HEK293 (cell line): ENCODE measurements around the gene LDLRAP1.
A peak's percentile ranks its signal among the peaks of the same experiment; 100 is the strongest.

Source experiments
- GLIS1 ChIP-seq: fragments of 450-650 bp; formaldehyde crosslinking; IDR thresholded peaks from 2 replicates; pipeline ENCODE4 v1.5.1; 2016; ENCODE audit warnings: missing biosample characterization, missing genetic modification characterization
- KLF9 ChIP-seq: fragments of 450-650 bp; formaldehyde crosslinking; IDR thresholded peaks from 2 replicates; pipeline ENCODE4 v1.5.1; 2016; ENCODE audit warnings: missing biosample characterization, missing genetic modification characterization, low read depth
- MYNN ChIP-seq: fragments of 450-650 bp; formaldehyde crosslinking; IDR thresholded peaks from 2 replicates; pipeline ENCODE4 v1.5.1; 2016; ENCODE audit warnings: missing biosample characterization, missing genetic modification characterization, borderline replicate concordance
- PRDM10 ChIP-seq: fragments of 450-650 bp; formaldehyde crosslinking; IDR thresholded peaks from 2 replicates; pipeline ENCODE4 v1.5.1; 2016; ENCODE audit warnings: missing biosample characterization, missing genetic modification characterization
- ZFP37 ChIP-seq: fragments of 450-650 bp; formaldehyde crosslinking; IDR thresholded peaks from 2 replicates; pipeline ENCODE4 v1.5.1; 2016; ENCODE audit warnings: missing biosample characterization, missing genetic modification characterization
- ZNF10 ChIP-seq: fragments of 450-650 bp; formaldehyde crosslinking; IDR thresholded peaks from 2 replicates; pipeline ENCODE4 v1.5.1; 2017; ENCODE audit warnings: missing biosample characterization, missing genetic modification characterization
- ZNF132 ChIP-seq: fragments of 450-650 bp; formaldehyde crosslinking; IDR thresholded peaks from 2 replicates; pipeline ENCODE4 v1.5.1; 2017; ENCODE audit warnings: missing biosample characterization, missing genetic modification characterization, borderline replicate concordance
- ZNF140 ChIP-seq: fragments of 450-650 bp; formaldehyde crosslinking; IDR thresholded peaks from 2 replicates; pipeline ENCODE4 v1.5.1; 2016; ENCODE audit warnings: missing biosample characterization, missing genetic modification characterization
- ZNF157 ChIP-seq: fragments of 450-650 bp; formaldehyde crosslinking; IDR thresholded peaks from 2 replicates; pipeline ENCODE4 v1.5.1; 2016; ENCODE audit warnings: missing biosample characterization, missing genetic modification characterization
- ZNF175 ChIP-seq: fragments of 450-650 bp; formaldehyde crosslinking; IDR thresholded peaks from 2 replicates; pipeline ENCODE4 v1.5.1; 2016; ENCODE audit warnings: missing biosample characterization, missing genetic modification characterization
- ZNF24 ChIP-seq: fragments of 450-650 bp; formaldehyde crosslinking; IDR thresholded peaks from 2 replicates; pipeline ENCODE4 v1.5.1; 2016; ENCODE audit warnings: missing biosample characterization, missing genetic modification characterization
- ZNF324 ChIP-seq: fragments of 450-650 bp; formaldehyde crosslinking; IDR thresholded peaks from 2 replicates; pipeline ENCODE4 v1.5.1; 2016; ENCODE audit warnings: missing biosample characterization, missing genetic modification characterization
- ZNF362 ChIP-seq: fragments of 450-650 bp; formaldehyde crosslinking; IDR thresholded peaks from 2 replicates; pipeline ENCODE4 v1.5.1; 2016; ENCODE audit warnings: missing biosample characterization, missing genetic modification characterization
- ZNF394 ChIP-seq: fragments of 450-650 bp; formaldehyde crosslinking; IDR thresholded peaks from 2 replicates; pipeline ENCODE4 v1.5.1; 2016; ENCODE audit warnings: missing biosample characterization, missing genetic modification characterization, mild to moderate bottlenecking, moderate library complexity, borderline replicate concordance
- ZNF433 ChIP-seq: fragments of 450-650 bp; formaldehyde crosslinking; IDR thresholded peaks from 2 replicates; pipeline ENCODE4 v1.5.1; 2016; ENCODE audit warnings: missing biosample characterization, missing genetic modification characterization, low read depth
- ZNF596 ChIP-seq: fragments of 450-650 bp; IDR thresholded peaks from 2 replicates; pipeline ENCODE4 v1.5.0; 2018; ENCODE audit warnings: missing biosample characterization, mild to moderate bottlenecking, missing genetic modification characterization, moderate library complexity
- ZNF624 ChIP-seq: fragments of 450-650 bp; formaldehyde crosslinking; IDR thresholded peaks from 2 replicates; pipeline ENCODE4 v1.5.1; 2017; ENCODE audit warnings: missing biosample characterization, missing genetic modification characterization
- ZNF660 ChIP-seq: fragments of 450-650 bp; IDR thresholded peaks from 2 replicates; pipeline ENCODE4 v1.5.1; 2018; ENCODE audit warnings: missing biosample characterization, mild to moderate bottlenecking, missing genetic modification characterization
- ZNF837 ChIP-seq: fragments of 450-650 bp; formaldehyde crosslinking; IDR thresholded peaks from 2 replicates; pipeline ENCODE4 v1.5.1; 2016; ENCODE audit warnings: missing biosample characterization, missing genetic modification characterization
- ZSCAN16 ChIP-seq: fragments of 450-650 bp; formaldehyde crosslinking; IDR thresholded peaks from 2 replicates; pipeline ENCODE4 v1.5.1; 2016; ENCODE audit warnings: missing biosample characterization, missing genetic modification characterization
- ZSCAN30 ChIP-seq: fragments of 450-650 bp; IDR thresholded peaks from 2 replicates; pipeline ENCODE4 v1.5.1; 2018; ENCODE audit warnings: missing biosample characterization, mild to moderate bottlenecking, missing genetic modification characterization, moderate library complexity
- TF ChIP-seq, protein P1 (sequence below): fragments of 450-650 bp; formaldehyde crosslinking; conservative IDR thresholded peaks from 2 replicates; pipeline ENCODE4 v1.5.1; 2016; ENCODE audit warnings: low read depth, missing biosample characterization, missing genetic modification characterization
- TF ChIP-seq, protein P2 (sequence below): fragments of 450-650 bp; IDR thresholded peaks from 2 replicates; pipeline ENCODE4 v1.5.1; 2018; ENCODE audit warnings: missing biosample characterization, mild to moderate bottlenecking, missing genetic modification characterization
- TF ChIP-seq, protein P3 (sequence below): fragments of 450-650 bp; formaldehyde crosslinking; conservative IDR thresholded peaks from 2 replicates; pipeline ENCODE4 v1.5.1; 2016; ENCODE audit warnings: low read depth, missing biosample characterization, missing genetic modification characterization

Gene LDLRAP1

DNA sequence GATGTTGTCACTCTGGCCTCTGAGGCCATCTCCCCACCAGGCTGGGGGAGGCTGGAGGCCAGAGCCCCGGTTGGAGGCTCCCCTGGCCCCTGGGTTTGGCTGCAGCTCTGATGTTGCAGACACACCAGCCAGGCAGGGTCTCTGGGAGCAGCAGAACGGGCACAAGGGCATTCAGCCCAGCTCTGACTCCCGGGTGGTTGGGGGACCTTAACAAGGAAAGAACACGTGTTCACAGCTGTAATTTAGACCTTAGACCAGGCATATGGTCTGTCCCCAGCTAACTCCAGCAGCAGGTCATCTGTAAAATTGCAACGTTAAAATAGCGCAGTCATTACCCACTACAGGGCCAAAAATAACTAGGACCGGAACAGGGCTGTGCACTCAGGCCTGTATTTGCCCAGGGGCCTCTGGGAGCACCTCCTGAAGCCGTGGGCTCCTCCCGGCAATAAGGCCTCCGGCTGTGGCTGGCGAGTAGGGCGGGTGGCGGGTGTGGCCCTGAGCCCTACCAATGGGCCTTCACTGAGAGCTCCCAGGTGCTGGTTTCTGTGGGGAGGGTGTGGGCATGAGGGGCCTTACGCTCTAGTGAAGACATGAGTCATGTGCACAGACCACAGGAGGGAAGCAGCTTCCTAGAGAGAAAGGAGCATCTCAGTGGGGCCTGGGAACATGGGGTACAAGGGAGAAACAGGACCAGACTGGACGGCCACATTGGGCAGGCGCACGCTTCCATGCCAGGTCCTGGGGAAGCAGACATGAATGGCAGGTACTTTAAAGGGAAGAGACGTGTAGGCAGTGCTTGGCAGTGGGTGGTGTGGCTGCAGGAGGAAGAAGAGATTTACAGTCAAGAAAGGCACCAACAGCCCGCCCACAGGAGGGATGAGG, 6.1 kb downstream of the LDLRAP1 start (continued):
- no peak for TF ChIP-seq ZSCAN30 (tag by site-specific recombination)
- TF ChIP-seq ZNF660 (tag by site-specific recombination), result no peak
- TF ChIP-seq GLIS1 (tag by site-specific recombination), result peak; percentile 57
- no peak for TF ChIP-seq ZNF433
- no peak for TF ChIP-seq ZNF624
- TF ChIP-seq ZNF132 (tag by site-specific recombination), result no peak
- 0 out of 2 replicates have a peak, but pooled peaks have one; percentile 39 for TF ChIP-seq ZNF324 (tag by site-specific recombination)
- TF ChIP-seq ZFP37 (tag by site-specific recombination), result 0 out of 2 replicates have a peak, but pooled peaks have one; percentile 50
- peak; percentile 63; the same call in 1 of the 2 replicates for TF ChIP-seq ZNF394 (tag by site-specific recombination)
- no peak for TF ChIP-seq ZNF362 (tag by site-specific recombination)
- TF ChIP-seq MYNN (tag by site-specific recombination), result no peak
- TF ChIP-seq PRDM10 (tag by site-specific recombination), result peak; percentile 70
- TF ChIP-seq, protein P1, sequence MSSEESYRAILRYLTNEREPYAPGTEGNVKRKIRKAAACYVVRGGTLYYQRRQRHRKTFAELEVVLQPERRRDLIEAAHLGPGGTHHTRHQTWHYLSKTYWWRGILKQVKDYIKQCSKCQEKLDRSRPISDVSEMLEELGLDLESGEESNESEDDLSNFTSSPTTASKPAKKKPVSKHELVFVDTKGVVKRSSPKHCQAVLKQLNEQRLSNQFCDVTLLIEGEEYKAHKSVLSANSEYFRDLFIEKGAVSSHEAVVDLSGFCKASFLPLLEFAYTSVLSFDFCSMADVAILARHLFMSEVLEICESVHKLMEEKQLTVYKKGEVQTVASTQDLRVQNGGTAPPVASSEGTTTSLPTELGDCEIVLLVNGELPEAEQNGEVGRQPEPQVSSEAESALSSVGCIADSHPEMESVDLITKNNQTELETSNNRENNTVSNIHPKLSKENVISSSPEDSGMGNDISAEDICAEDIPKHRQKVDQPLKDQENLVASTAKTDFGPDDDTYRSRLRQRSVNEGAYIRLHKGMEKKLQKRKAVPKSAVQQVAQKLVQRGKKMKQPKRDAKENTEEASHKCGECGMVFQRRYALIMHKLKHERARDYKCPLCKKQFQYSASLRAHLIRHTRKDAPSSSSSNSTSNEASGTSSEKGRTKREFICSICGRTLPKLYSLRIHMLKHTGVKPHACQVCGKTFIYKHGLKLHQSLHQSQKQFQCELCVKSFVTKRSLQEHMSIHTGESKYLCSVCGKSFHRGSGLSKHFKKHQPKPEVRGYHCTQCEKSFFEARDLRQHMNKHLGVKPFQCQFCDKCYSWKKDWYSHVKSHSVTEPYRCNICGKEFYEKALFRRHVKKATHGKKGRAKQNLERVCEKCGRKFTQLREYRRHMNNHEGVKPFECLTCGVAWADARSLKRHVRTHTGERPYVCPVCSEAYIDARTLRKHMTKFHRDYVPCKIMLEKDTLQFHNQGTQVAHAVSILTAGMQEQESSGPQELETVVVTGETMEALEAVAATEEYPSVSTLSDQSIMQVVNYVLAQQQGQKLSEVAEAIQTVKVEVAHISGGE, result no peak
- no peak for TF ChIP-seq ZNF157 (tag by site-specific recombination)
- TF ChIP-seq KLF9 (tag by site-specific recombination), result peak; percentile 55
- 0 out of 2 replicates have a peak, but pooled peaks have one; percentile 26 for TF ChIP-seq ZNF10 (tag by site-specific recombination)
- TF ChIP-seq, protein P2, sequence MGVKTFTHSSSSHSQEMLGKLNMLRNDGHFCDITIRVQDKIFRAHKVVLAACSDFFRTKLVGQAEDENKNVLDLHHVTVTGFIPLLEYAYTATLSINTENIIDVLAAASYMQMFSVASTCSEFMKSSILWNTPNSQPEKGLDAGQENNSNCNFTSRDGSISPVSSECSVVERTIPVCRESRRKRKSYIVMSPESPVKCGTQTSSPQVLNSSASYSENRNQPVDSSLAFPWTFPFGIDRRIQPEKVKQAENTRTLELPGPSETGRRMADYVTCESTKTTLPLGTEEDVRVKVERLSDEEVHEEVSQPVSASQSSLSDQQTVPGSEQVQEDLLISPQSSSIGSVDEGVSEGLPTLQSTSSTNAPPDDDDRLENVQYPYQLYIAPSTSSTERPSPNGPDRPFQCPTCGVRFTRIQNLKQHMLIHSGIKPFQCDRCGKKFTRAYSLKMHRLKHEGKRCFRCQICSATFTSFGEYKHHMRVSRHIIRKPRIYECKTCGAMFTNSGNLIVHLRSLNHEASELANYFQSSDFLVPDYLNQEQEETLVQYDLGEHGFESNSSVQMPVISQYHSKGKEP, result peak; percentile 39; the same call in 1 of the 2 replicates
- TF ChIP-seq ZNF140 (tag by site-specific recombination), result no peak
- no peak for TF ChIP-seq ZNF596 (tag by site-specific recombination)
- no peak for TF ChIP-seq ZNF837 (tag by site-specific recombination)
- no peak for TF ChIP-seq ZSCAN16 (tag by site-specific recombination)
- TF ChIP-seq, protein P3, sequence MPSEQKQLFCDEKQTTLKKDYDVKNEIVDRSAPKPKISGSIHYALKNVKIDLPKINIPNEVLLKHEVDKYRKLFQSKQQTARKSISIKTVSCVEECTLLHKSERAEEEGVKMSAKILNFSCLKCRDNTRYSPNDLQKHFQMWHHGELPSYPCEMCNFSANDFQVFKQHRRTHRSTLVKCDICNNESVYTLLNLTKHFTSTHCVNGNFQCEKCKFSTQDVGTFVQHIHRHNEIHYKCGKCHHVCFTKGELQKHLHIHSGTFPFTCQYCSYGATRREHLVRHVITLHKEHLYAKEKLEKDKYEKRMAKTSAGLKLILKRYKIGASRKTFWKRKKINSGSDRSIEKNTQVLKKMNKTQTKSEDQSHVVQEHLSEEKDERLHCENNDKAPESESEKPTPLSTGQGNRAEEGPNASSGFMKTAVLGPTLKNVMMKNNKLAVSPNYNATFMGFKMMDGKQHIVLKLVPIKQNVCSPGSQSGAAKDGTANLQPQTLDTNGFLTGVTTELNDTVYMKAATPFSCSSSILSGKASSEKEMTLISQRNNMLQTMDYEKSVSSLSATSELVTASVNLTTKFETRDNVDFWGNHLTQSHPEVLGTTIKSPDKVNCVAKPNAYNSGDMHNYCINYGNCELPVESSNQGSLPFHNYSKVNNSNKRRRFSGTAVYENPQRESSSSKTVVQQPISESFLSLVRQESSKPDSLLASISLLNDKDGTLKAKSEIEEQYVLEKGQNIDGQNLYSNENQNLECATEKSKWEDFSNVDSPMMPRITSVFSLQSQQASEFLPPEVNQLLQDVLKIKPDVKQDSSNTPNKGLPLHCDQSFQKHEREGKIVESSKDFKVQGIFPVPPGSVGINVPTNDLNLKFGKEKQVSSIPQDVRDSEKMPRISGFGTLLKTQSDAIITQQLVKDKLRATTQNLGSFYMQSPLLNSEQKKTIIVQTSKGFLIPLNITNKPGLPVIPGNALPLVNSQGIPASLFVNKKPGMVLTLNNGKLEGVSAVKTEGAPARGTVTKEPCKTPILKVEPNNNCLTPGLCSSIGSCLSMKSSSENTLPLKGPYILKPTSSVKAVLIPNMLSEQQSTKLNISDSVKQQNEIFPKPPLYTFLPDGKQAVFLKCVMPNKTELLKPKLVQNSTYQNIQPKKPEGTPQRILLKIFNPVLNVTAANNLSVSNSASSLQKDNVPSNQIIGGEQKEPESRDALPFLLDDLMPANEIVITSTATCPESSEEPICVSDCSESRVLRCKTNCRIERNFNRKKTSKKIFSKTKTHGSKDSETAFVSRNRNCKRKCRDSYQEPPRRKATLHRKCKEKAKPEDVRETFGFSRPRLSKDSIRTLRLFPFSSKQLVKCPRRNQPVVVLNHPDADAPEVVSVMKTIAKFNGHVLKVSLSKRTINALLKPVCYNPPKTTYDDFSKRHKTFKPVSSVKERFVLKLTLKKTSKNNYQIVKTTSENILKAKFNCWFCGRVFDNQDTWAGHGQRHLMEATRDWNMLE (tag by site-specific recombination), result no peak
- TF ChIP-seq ZNF175 (tag by site-specific recombination), result no peak
- TF ChIP-seq ZNF24 (tag by site-specific recombination), result no peak
